Endothelial cell of umbilical vein (primary cell): ENCODE results near the gene SULT4A1.

Experiments
- EZH2 ChIP-seq: IDR thresholded peaks from 2 replicates; pipeline ENCODE4 v1.6.1; 2012; ENCODE audit warnings: borderline replicate concordance, low read depth, mild to moderate bottlenecking, moderate library complexity, low read length, inconsistent platforms; ENCODE audit not compliant: severe bottlenecking
- FOS ChIP-seq: IDR thresholded peaks from 2 replicates; pipeline ENCODE4 v1.6.1; 2011; ENCODE audit warnings: mild to moderate bottlenecking, low read length, moderate library complexity, borderline replicate concordance; ENCODE audit not compliant: insufficient read depth
- GATA2 ChIP-seq: IDR thresholded peaks from 2 replicates; pipeline ENCODE4 v1.7.0; 2011; ENCODE audit warnings: low read depth, mild to moderate bottlenecking, moderate library complexity, mixed read lengths, low read length; ENCODE audit not compliant: insufficient read length, insufficient read depth
- JUN ChIP-seq: IDR thresholded peaks from 2 replicates; pipeline ENCODE4 v1.6.1; 2011; ENCODE audit warnings: borderline replicate concordance, low read depth; ENCODE audit not compliant: insufficient read length, insufficient read depth
- MYC ChIP-seq: IDR thresholded peaks from one replicate; pipeline ENCODE4 v1.6.1; 2011; ENCODE audit warnings: mild to moderate bottlenecking, low read depth, low read length
- POLR2A ChIP-seq: IDR thresholded peaks from 2 replicates; pipeline ENCODE4 v1.6.1; 2012; ENCODE audit warnings: low read depth, mild to moderate bottlenecking, control low read depth, low read length
- POLR2AphosphoS5 ChIP-seq: IDR thresholded peaks from 2 replicates; pipeline ENCODE4 v1.6.1; 2012; ENCODE audit warnings: low read depth, mild to moderate bottlenecking, control low read depth, low read length, moderate library complexity; ENCODE audit not compliant: insufficient read depth
- TF ChIP-seq, protein P1 (sequence below), 2 donors: IDR thresholded peaks; 1 replicate in 1 of 2; 2 replicates in 1 of 2; pipeline ENCODE4 v1.5.1; 2011; ENCODE audit warnings: low read length in 2 of 2, mild to moderate bottlenecking in 2 of 2, moderate library complexity in 2 of 2, control low read depth in 1 of 2, inconsistent platforms in 1 of 2, low read depth in 1 of 2; ENCODE audit not compliant: insufficient read depth in 1 of 2; ENCODE audit errors: extremely low read depth in 1 of 2

DNA sequence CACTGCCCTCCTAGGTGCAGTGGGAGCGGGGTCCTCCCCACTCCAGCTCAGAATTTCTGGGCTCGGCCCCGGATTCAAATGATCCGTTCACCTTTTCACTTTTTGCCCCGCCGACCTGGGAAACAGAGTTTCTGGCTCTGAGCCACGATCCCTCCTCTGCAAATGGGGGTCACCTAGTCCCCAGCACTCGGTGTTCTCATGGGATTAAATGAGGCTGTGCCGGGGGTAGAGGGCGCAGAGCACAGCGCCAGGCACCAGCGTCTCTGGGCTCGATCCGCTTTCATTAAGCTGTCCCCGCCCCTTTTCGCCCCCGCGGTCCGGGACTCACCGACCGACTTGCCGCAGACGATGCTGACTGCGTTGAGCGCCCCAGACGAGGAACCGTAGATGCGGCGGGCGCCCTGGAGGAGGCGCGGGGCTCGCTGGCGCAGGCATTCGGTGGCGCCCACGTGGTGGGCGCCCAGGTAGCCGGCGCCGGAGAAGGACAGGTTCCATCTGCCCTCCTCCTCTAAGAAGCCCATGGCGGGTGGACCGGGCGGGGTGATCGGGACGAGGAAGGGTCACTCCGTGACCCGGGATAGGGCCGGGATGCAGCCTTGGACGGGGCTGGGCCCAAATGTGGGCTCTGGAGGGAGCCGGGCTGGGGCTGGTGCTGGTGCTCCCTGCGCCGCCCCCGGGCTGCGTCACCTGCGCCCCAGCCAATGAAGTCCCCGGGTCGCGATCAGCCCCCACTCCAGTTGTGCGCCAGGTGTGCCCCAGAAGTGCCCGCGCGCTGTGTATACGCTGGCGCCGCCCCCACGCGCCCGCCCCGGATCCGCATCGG is 29.3 kb upstream of the SULT4A1 start, which contains the start of gene PNPLA5:
- peak; percentile 79 for TF ChIP-seq EZH2
- no peak for TF ChIP-seq FOS
- TF ChIP-seq POLR2A: no peak
- TF ChIP-seq, protein P1, sequence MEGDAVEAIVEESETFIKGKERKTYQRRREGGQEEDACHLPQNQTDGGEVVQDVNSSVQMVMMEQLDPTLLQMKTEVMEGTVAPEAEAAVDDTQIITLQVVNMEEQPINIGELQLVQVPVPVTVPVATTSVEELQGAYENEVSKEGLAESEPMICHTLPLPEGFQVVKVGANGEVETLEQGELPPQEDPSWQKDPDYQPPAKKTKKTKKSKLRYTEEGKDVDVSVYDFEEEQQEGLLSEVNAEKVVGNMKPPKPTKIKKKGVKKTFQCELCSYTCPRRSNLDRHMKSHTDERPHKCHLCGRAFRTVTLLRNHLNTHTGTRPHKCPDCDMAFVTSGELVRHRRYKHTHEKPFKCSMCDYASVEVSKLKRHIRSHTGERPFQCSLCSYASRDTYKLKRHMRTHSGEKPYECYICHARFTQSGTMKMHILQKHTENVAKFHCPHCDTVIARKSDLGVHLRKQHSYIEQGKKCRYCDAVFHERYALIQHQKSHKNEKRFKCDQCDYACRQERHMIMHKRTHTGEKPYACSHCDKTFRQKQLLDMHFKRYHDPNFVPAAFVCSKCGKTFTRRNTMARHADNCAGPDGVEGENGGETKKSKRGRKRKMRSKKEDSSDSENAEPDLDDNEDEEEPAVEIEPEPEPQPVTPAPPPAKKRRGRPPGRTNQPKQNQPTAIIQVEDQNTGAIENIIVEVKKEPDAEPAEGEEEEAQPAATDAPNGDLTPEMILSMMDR (IDR thresholded peaks at IDR 0.05; ENCODE audit: extremely low read depth in 1 of 2, insufficient read depth in 1 of 2, low read depth in 1 of 2, low read length in 2 of 2): no peak
- TF ChIP-seq GATA2: no peak
- no peak for TF ChIP-seq JUN
- no peak for TF ChIP-seq POLR2AphosphoS5
- TF ChIP-seq MYC: no peak
